HG03039 (cell line): ENCODE measurements around the gene USP31.

Experiments
- ATAC-seq: cut with Tn5 transposase; IDR thresholded peaks from one replicate; pipeline ENCODE4 v1.9.1; 2021; ENCODE audit warnings: mild to moderate bottlenecking, moderate library complexity; ENCODE audit not compliant: unreplicated experiment

Gene USP31

GRCh38 chr16:23066676-23067075, 82.6 kb downstream of the USP31 start:
- ATAC-seq = no peak

- no peak for ATAC-seq
Measured at GRCh38 chr16:23064639-23065038, 84.6 kb downstream of the USP31 start.

GRCh38 chr16:23062524-23062923, 86.7 kb downstream of the USP31 start:
- no peak for ATAC-seq

GRCh38 chr16:23061669-23062068, 87.6 kb downstream of the USP31 start:
- no peak for ATAC-seq

- peak; percentile 56 for ATAC-seq
Measured at GRCh38 chr16:23060458-23061320, 88.6 kb downstream of the USP31 start.

GRCh38 chr16:23059433-23059832, 89.8 kb downstream of the USP31 start:
- ATAC-seq = no peak

GRCh38 chr16:23058576-23058975, 90.7 kb downstream of the USP31 start:
- no peak for ATAC-seq

GRCh38 chr16:23057013-23057596, 92.1 kb downstream of the USP31 start:
- no peak for ATAC-seq

GRCh38 chr16:23055481-23055880, 93.8 kb downstream of the USP31 start:
- ATAC-seq = no peak

GRCh38 chr16:23052908-23053580, 96.2 kb downstream of the USP31 start:
- ATAC-seq = no peak

- no peak for ATAC-seq
Measured at GRCh38 chr16:23052221-23052620, 97.0 kb downstream of the USP31 start.

GRCh38 chr16:23051587-23051986, 97.7 kb downstream of the USP31 start:
- no peak for ATAC-seq

- no peak for ATAC-seq
Measured at GRCh38 chr16:23048164-23048563, 101.1 kb downstream of the USP31 start.

- no peak for ATAC-seq
Measured at GRCh38 chr16:23045025-23045424, 104.2 kb downstream of the USP31 start.

GRCh38 chr16:23040246-23040645, 109.0 kb downstream of the USP31 start:
- ATAC-seq = no peak

- ATAC-seq = no peak
Measured at GRCh38 chr16:23039118-23039517, 110.1 kb downstream of the USP31 start.

GRCh38 chr16:23035240-23035639, 114.0 kb downstream of the USP31 start:
- no peak for ATAC-seq

GRCh38 chr16:23031508-23032098, 117.6 kb downstream of the USP31 start:
- no peak for ATAC-seq

GRCh38 chr16:23029733-23030420, 119.4 kb downstream of the USP31 start:
- ATAC-seq = no peak

GRCh38 chr16:23027386-23027785, 121.9 kb downstream of the USP31 start:
- no peak for ATAC-seq

GRCh38 chr16:23026784-23027362, 122.4 kb downstream of the USP31 start:
- ATAC-seq = no peak
